AG09319 (cell line): Measurements from ENCODE around the gene NR2C2AP.
"Not testable (repeated sequence)": the region's sequence is repeated elsewhere in the genome, so short reads cannot be mapped to it uniquely, and the experiment has no call there.

Source experiments
- DNase-seq: peaks from one replicate; pipeline ENCODE4 v3.0.0-alpha.2; 2010; ENCODE audit warnings: low read depth; ENCODE audit errors: extremely low read depth
- CTCF ChIP-seq: IDR thresholded peaks from 2 replicates; pipeline ENCODE4 v1.5.1; 2011; ENCODE audit warnings: low read depth, mild to moderate bottlenecking, inconsistent platforms, low read length, moderate library complexity

The NR2C2AP gene

GRCh38 chr19:19224852-19225494 is 21.8 kb upstream of the NR2C2AP start:
- peak; percentile 59 for TF ChIP-seq CTCF
- DNase-seq, result peak; percentile 8

- TF ChIP-seq CTCF, result no peak
- DNase-seq, result no peak
Observed at GRCh38 chr19:19224150-19224851, 21.1 kb upstream of the NR2C2AP start.

GRCh38 chr19:19223636-19224035 is 20.4 kb upstream of the NR2C2AP start:
- no peak for DNase-seq
- no peak for TF ChIP-seq CTCF

- TF ChIP-seq CTCF, result no peak
- DNase-seq, result no peak
Observed at GRCh38 chr19:19223060-19223459, 19.8 kb upstream of the NR2C2AP start.

- not testable (repeated sequence) for DNase-seq
Observed at GRCh38 chr19:19221000-19221399, 17.8 kb upstream of the NR2C2AP start.

GRCh38 chr19:19218911-19219310 is 15.7 kb upstream of the NR2C2AP start:
- TF ChIP-seq CTCF, result no peak
- no peak for DNase-seq

GRCh38 chr19:19217099-19217498 is 13.9 kb upstream of the NR2C2AP start:
- DNase-seq, result no peak
- no peak for TF ChIP-seq CTCF

GRCh38 chr19:19215792-19216191 is 12.6 kb upstream of the NR2C2AP start:
- TF ChIP-seq CTCF, result no peak
- no peak for DNase-seq
